Suprapubic skin (tissue), 4 donors: ENCODE data around the gene FRYL. TPM values are rescaled to one million over a fixed set of nuclear protein-coding genes. Genes with fewer than 3 reads are reported as not detected.

Experiments used
- DNase-seq, 2 donors: peaks; one replicate each; pipeline ENCODE4 v3.0.0-alpha.2; 2019; ENCODE audit warnings: low spot score in 2 of 2
- H3K27ac ChIP-seq: fragments of 200-600 bp; sonication (generic); one replicate; pipeline ENCODE4 v1.5.1; 2019
- H3K27me3 ChIP-seq: fragments of 200-600 bp; sonication (generic); one replicate; pipeline ENCODE4 v1.5.1; 2019
- H3K36me3 ChIP-seq: fragments of 200-600 bp; sonication (generic); one replicate; pipeline ENCODE4 v1.5.1; 2019
- H3K4me1 ChIP-seq: fragments of 200-600 bp; sonication (generic); one replicate; pipeline ENCODE4 v1.5.1; 2019
- H3K4me3 ChIP-seq: fragments of 200-600 bp; sonication (generic); one replicate; pipeline ENCODE4 v1.5.1; 2019; ENCODE audit warnings: mild to moderate bottlenecking
- H3K9me3 ChIP-seq: fragments of 200-600 bp; sonication (generic); one replicate; pipeline ENCODE4 v1.5.1; 2019
- CTCF ChIP-seq, 2 donors: fragments of 200-600 bp in 1 of 2; fragments of 450-650 bp in 1 of 2; sonication (generic) in 1 of 2; IDR thresholded peaks; one replicate each; pipeline ENCODE4 v1.5.1; 2016 to 2019; ENCODE audit warnings: antibody characterized with exemption in 2 of 2, mild to moderate bottlenecking in 1 of 2, moderate library complexity in 1 of 2
- EP300 ChIP-seq: sonication (generic); formaldehyde crosslinking; IDR thresholded peaks from one replicate; pipeline ENCODE4 v1.6.1; 2017; ENCODE audit warnings: antibody characterized with exemption
- POLR2A ChIP-seq, 2 donors: fragments of 450-650 bp; IDR thresholded peaks; one replicate each; pipeline ENCODE4 v1.6.1; 2017; ENCODE audit warnings: antibody characterized with exemption in 2 of 2, mild to moderate bottlenecking in 2 of 2, moderate library complexity in 2 of 2
- POLR2AphosphoS5 ChIP-seq, 3 donors: sonication (generic); formaldehyde crosslinking; IDR thresholded peaks; one replicate each; pipeline ENCODE4 v1.6.1; 2017; ENCODE audit warnings: antibody characterized with exemption in 3 of 3
- WGBS: methylation state at CpG from one replicate; pipeline ENCODE4 v1.1.5; 2018; 5-methylcytosine and 5-hydroxymethylcytosine counted together
- total RNA-seq, 4 donors: library from RNA; depleted of rRNA; stranded (reverse); fragments of >200 nt; gene quantifications; one replicate each; pipeline ENCODE4 v1.1.0, GENCODE V29; 2016

The FRYL gene
- total RNA-seq, 4 donors from 2014 or later, result 48.4 to 168 (median 73.5) TPM

GRCh38 chr4:48673537-48673936, 106.5 kb downstream of the FRYL start:
- Histone ChIP-seq H3K27ac (no peak overlapping the region), H3K27me3 (no peaks in the 10 kb centered on the region), H3K4me3 (no peak overlapping the region), H3K36me3 (peaks cover 2% of the 10 kb centered on the region), H3K4me1 (peaks cover 2% of the 10 kb centered on the region), H3K9me3 (no peaks in the 10 kb centered on the region)
- DNase-seq, result no peak
- WGBS, result 87% methylated on average over 3 of the region's 3 CpGs
- TF ChIP-seq POLR2A (IDR thresholded peaks at IDR 0.05), result no peak
- TF ChIP-seq EP300, result no peak
- no peak for TF ChIP-seq POLR2AphosphoS5 (IDR thresholded peaks at IDR 0.05)
- no peak for TF ChIP-seq CTCF (IDR thresholded peaks at IDR 0.05)

GRCh38 chr4:48670587-48670986, 109.5 kb downstream of the FRYL start:
- TF ChIP-seq EP300 (no peak), POLR2A (IDR thresholded peaks at IDR 0.05) (no peak), CTCF (IDR thresholded peaks at IDR 0.05) (no peak), POLR2AphosphoS5 (IDR thresholded peaks at IDR 0.05) (no peak)
- WGBS, result 86% methylated on average over 1 of the region's 1 CpG
- H3K36me3 ChIP-seq, result peaks cover 2% of the 10 kb centered on the region
- peaks cover 17% of the 10 kb centered on the region for H3K4me1 ChIP-seq
- no peak overlapping the region for H3K4me3 ChIP-seq
- no peak for DNase-seq
- H3K9me3 ChIP-seq, result no peaks in the 10 kb centered on the region
- no peaks in the 10 kb centered on the region for H3K27me3 ChIP-seq
- no peak overlapping the region for H3K27ac ChIP-seq

- Histone ChIP-seq H3K27ac (no peak overlapping the region), H3K27me3 (no peaks in the 10 kb centered on the region), H3K36me3 (no peaks in the 10 kb centered on the region), H3K4me1 (peaks cover 30% of the 10 kb centered on the region), H3K4me3 (no peak overlapping the region), H3K9me3 (no peaks in the 10 kb centered on the region)
- TF ChIP-seq EP300, result no peak
- no peak for TF ChIP-seq POLR2AphosphoS5 (IDR thresholded peaks at IDR 0.05)
- TF ChIP-seq CTCF (IDR thresholded peaks at IDR 0.05), result no peak
- TF ChIP-seq POLR2A (IDR thresholded peaks at IDR 0.05), result no peak
- DNase-seq, result no peak
- WGBS, result 94% methylated on average over 3 of the region's 3 CpGs
These were observed 111.0 kb downstream of the FRYL start for GRCh38 chr4:48669086-48669485.

GRCh38 chr4:48668254-48669017, 111.6 kb downstream of the FRYL start:
- Histone ChIP-seq H3K4me1 (peaks cover 33% of the 10 kb centered on the region), H3K27me3 (no peaks in the 10 kb centered on the region), H3K4me3 (no peak overlapping the region), H3K36me3 (no peaks in the 10 kb centered on the region), H3K27ac (no peak overlapping the region), H3K9me3 (no peaks in the 10 kb centered on the region)
- 69% methylated on average over 4 of the region's 4 CpGs for WGBS
- TF ChIP-seq POLR2A (IDR thresholded peaks at IDR 0.05) (no peak), CTCF (IDR thresholded peaks at IDR 0.05) (no peak), POLR2AphosphoS5 (IDR thresholded peaks at IDR 0.05) (no peak)
- DNase-seq, result no peak

GRCh38 chr4:48667148-48667547, 112.9 kb downstream of the FRYL start:
- TF ChIP-seq CTCF (IDR thresholded peaks at IDR 0.05), result no peak
- no peak for TF ChIP-seq EP300
- TF ChIP-seq POLR2A (IDR thresholded peaks at IDR 0.05), result no peak
- TF ChIP-seq POLR2AphosphoS5 (IDR thresholded peaks at IDR 0.05), result no peak
- Histone ChIP-seq H3K27me3 (no peaks in the 10 kb centered on the region), H3K9me3 (no peaks in the 10 kb centered on the region), H3K4me3 (no peak overlapping the region), H3K4me1 (peaks cover 33% of the 10 kb centered on the region), H3K27ac (no peak overlapping the region), H3K36me3 (no peaks in the 10 kb centered on the region)
- 83% methylated on average over 2 of the region's 2 CpGs for WGBS
- DNase-seq, result no peak
